GM23338 (cell line): Measurements from ENCODE around the gene ZEB2. TPM values are rescaled to one million over a fixed set of nuclear protein-coding genes. Genes with fewer than 3 reads are reported as not detected.

Experiments
- ATAC-seq: fragments of 200-7000 bp; cut with Tn5 transposase; 3 replicates; pipeline ENCODE4 v1.9.1; 2020
- DNase-seq: peaks from one replicate; pipeline ENCODE4 v3.0.0-alpha.2; 2015; ENCODE audit warnings: low spot score
- H2AFZ ChIP-seq: fragments of 200-600 bp; sonication (generic); 2 replicates; pipeline ENCODE4 v1.8.0; 2016; ENCODE audit warnings: antibody characterized with exemption, mild to moderate bottlenecking, moderate library complexity
- H3F3A ChIP-seq: fragments of 200-600 bp; sonication (generic); replicated peaks from 2 replicates; pipeline ENCODE4 v1.8.0; 2017; ENCODE audit warnings: antibody characterized with exemption, mixed run types, low read depth
- H3K27ac ChIP-seq: fragments of 200-600 bp; sonication (generic); 2 replicates; pipeline ENCODE4 v1.6.1; 2016; ENCODE audit warnings: low read depth
- H3K27me3 ChIP-seq: fragments of 200-600 bp; sonication (generic); 2 replicates; pipeline ENCODE4 v1.8.0; 2016; ENCODE audit warnings: mild to moderate bottlenecking, mixed run types, moderate library complexity; ENCODE audit not compliant: insufficient read depth
- H3K36me3 ChIP-seq: fragments of 200-600 bp; sonication (generic); 2 replicates; pipeline ENCODE4 v1.8.0; 2016; ENCODE audit warnings: mild to moderate bottlenecking; ENCODE audit not compliant: insufficient read depth
- H3K4me1 ChIP-seq: fragments of 200-600 bp; sonication (generic); 2 replicates; pipeline ENCODE4 v1.8.0; 2016; ENCODE audit warnings: mild to moderate bottlenecking, moderate library complexity; ENCODE audit not compliant: insufficient read depth
- H3K4me2 ChIP-seq: fragments of 200-600 bp; sonication (generic); 2 replicates; pipeline ENCODE4 v1.7.1; 2017; ENCODE audit warnings: mixed run types
- H3K4me3 ChIP-seq: fragments of 200-600 bp; sonication (generic); 2 replicates; pipeline ENCODE4 v1.6.1; 2016; ENCODE audit warnings: mixed run types
- H3K79me2 ChIP-seq: fragments of 200-600 bp; sonication (generic); replicated peaks from 2 replicates; pipeline ENCODE4 v1.8.0; 2017; ENCODE audit warnings: mild to moderate bottlenecking; ENCODE audit not compliant: insufficient read depth
- H3K9me2 ChIP-seq: fragments of 200-600 bp; sonication (generic); 2 replicates; pipeline ENCODE4 v1.8.0; 2017; ENCODE audit not compliant: insufficient read depth
- H4K20me1 ChIP-seq: fragments of 200-600 bp; sonication (generic); replicated peaks from 2 replicates; pipeline ENCODE4 v1.8.0; 2017; ENCODE audit warnings: mild to moderate bottlenecking; ENCODE audit not compliant: insufficient read depth
- H3K27ac Mint-ChIP-seq: 2 replicates; pipeline ENCODE4 v1.8.0; 2020; ENCODE audit warnings: inconsistent platforms, mild to moderate bottlenecking, moderate library complexity, mixed read lengths
- H3K27me3 Mint-ChIP-seq: 3 replicates; pipeline ENCODE4 v1.8.0; 2022; ENCODE audit warnings: low read depth, mild to moderate bottlenecking, moderate library complexity, mixed read lengths, inconsistent platforms; ENCODE audit not compliant: insufficient read depth, poor library complexity
- H3K36me3 Mint-ChIP-seq: 3 replicates; pipeline ENCODE4 v1.8.0; 2021; ENCODE audit warnings: low read depth, mild to moderate bottlenecking, inconsistent platforms, moderate library complexity, mixed read lengths
- H3K4me1 Mint-ChIP-seq: 3 replicates; pipeline ENCODE4 v1.8.0; 2020; ENCODE audit warnings: mild to moderate bottlenecking, inconsistent platforms, mixed read lengths
- H3K4me3 Mint-ChIP-seq: 3 replicates; pipeline ENCODE4 v1.8.0; 2021; ENCODE audit warnings: moderate library complexity, mild to moderate bottlenecking, inconsistent platforms, mixed read lengths
- H3K9me3 Mint-ChIP-seq: 3 replicates; pipeline ENCODE4 v1.8.0; 2020; ENCODE audit warnings: moderate library complexity, mild to moderate bottlenecking, inconsistent platforms, mixed read lengths
- CTCF ChIP-seq, 2 experiments: fragments of 200-600 bp in 1 of 2; sonication (generic) in 1 of 2; conservative IDR thresholded peaks; 2 replicates each; pipeline versions ENCODE4 v1.5.1 to v1.6.1; 2016 to 2017; ENCODE audit warnings: antibody characterized with exemption in 2 of 2, low read depth in 2 of 2, mild to moderate bottlenecking in 2 of 2, moderate library complexity in 1 of 2
- NANOG ChIP-seq: IDR thresholded peaks from 2 replicates; pipeline ENCODE4 v1.6.1; 2016; ENCODE audit warnings: antibody characterized with exemption, borderline replicate concordance
- STAT1 ChIP-seq: IDR thresholded peaks from one replicate; pipeline ENCODE4 v1.6.1; 2016; ENCODE audit warnings: antibody characterized with exemption; ENCODE audit not compliant: unreplicated experiment
- ZNF114 ChIP-seq: fragments of 250-450 bp; sonication (Bioruptor Pico); IDR thresholded peaks from 2 replicates; pipeline ENCODE4 v1.5.0; 2020; ENCODE audit warnings: mild to moderate bottlenecking, moderate library complexity
- ZNF462 ChIP-seq: fragments of 250-450 bp; sonication (Bioruptor Pico); IDR thresholded peaks from 2 replicates; pipeline ENCODE4 v1.5.0; 2020; ENCODE audit warnings: mild to moderate bottlenecking, moderate library complexity
- polyA plus RNA-seq: library from polyadenylated mRNA; unstranded; fragments of >200 nt; fragmentation: Nextera tagmentation; extraction: Ambion mirVana; gene quantifications from 2 replicates; pipeline ENCODE4 v1.2.1, GENCODE V29; 2016
- total RNA-seq: library from RNA; depleted of rRNA; stranded (reverse); fragments of >200 nt; shearing (Covaris generic); gene quantifications from 2 replicates; pipeline ENCODE4 v1.2.3, GENCODE V29; 2014

Gene ZEB2
- total and polyA plus RNA-seq, 2 experiments from 2014 or later = 0.45 TPM; not detected in 1

GRCh38 chr2:144452989-144453336 is 67.0 kb downstream of the ZEB2 start:
- Histone ChIP-seq H4K20me1 (no peaks in the 10 kb centered on the region), H3K4me3 (peak overlapping the region; percentile 34; the same call in 1 of the 2 replicates), H3F3A (no peaks in the 10 kb centered on the region), H3K4me1 (peaks cover 32% of the 10 kb centered on the region), H3K27me3 (peaks cover 17% of the 10 kb centered on the region), H2AFZ (no peak overlapping the region), H3K79me2 (no peaks in the 10 kb centered on the region), H3K9me2 (no peaks in the 10 kb centered on the region), H3K4me2 (peak overlapping the region; percentile 69; the same call in 1 of the 2 replicates), H3K36me3 (no peaks in the 10 kb centered on the region), H3K27ac (no peak overlapping the region)
- H3K9me3 Mint-ChIP-seq = no peaks in the 10 kb centered on the region
- H3K27me3 Mint-ChIP-seq = peaks cover 14% of the 10 kb centered on the region
- no peaks in the 10 kb centered on the region for H3K36me3 Mint-ChIP-seq
- no peak overlapping the region for H3K27ac Mint-ChIP-seq
- no peak for DNase-seq
- peaks cover 67% of the 10 kb centered on the region for H3K4me1 Mint-ChIP-seq
- H3K4me3 Mint-ChIP-seq = peak overlapping the region; percentile 45; the same call in 1 of the 3 replicates
- ATAC-seq = no peak
- no peak for TF ChIP-seq NANOG

- H4K20me1 ChIP-seq = no peaks in the 10 kb centered on the region
- TF ChIP-seq STAT1 (no peak), ZNF114 (no peak), CTCF (conservative IDR thresholded peaks at IDR 0.05; ENCODE audit: low read depth in 2 of 2) (peak in 1 of 2 experiments; percentile 35; a peak in 2 of 4 replicates)
- peak overlapping the region; percentile 18; the same call in 1 of the 2 replicates for H2AFZ ChIP-seq
- peaks cover 32% of the 10 kb centered on the region for H3K4me1 ChIP-seq
- H3K79me2 ChIP-seq = no peaks in the 10 kb centered on the region
- H3K27me3 Mint-ChIP-seq = peaks cover 14% of the 10 kb centered on the region
- ATAC-seq (peak; percentile 60), DNase-seq (peak; percentile 79)
- H3K9me2 ChIP-seq = no peaks in the 10 kb centered on the region
- no peak overlapping the region for H3K27ac Mint-ChIP-seq
- peaks cover 68% of the 10 kb centered on the region for H3K4me1 Mint-ChIP-seq
- H3K36me3 Mint-ChIP-seq = peaks cover 1% of the 10 kb centered on the region
- no peak overlapping the region for H3K27ac ChIP-seq
- peak overlapping the region; percentile 69 for H3K4me2 ChIP-seq
- H3F3A ChIP-seq = no peaks in the 10 kb centered on the region
- peaks cover 20% of the 10 kb centered on the region for H3K27me3 ChIP-seq
- peak overlapping the region; percentile 45; the same call in 2 of the 3 replicates for H3K4me3 Mint-ChIP-seq
- no peaks in the 10 kb centered on the region for H3K36me3 ChIP-seq
- 0 out of 3 replicates have a peak, but pooled peaks cover under 1% of the 10 kb centered on the region for H3K9me3 Mint-ChIP-seq
- H3K4me3 ChIP-seq = peak overlapping the region; percentile 34; the same call in 1 of the 2 replicates
These were observed 67.5 kb downstream of the ZEB2 start for GRCh38 chr2:144452169-144452988.

- Mint-ChIP-seq H3K9me3 (peaks cover 4% of the 10 kb centered on the region; the same call in 1 of the 3 replicates), H3K4me3 (no peak overlapping the region), H3K27me3 (peaks cover 21% of the 10 kb centered on the region), H3K27ac (no peak overlapping the region), H3K4me1 (peaks cover 68% of the 10 kb centered on the region), H3K36me3 (peaks cover 7% of the 10 kb centered on the region)
- Histone ChIP-seq H3K4me1 (peaks cover 32% of the 10 kb centered on the region), H3K9me2 (no peaks in the 10 kb centered on the region), H3K27ac (no peak overlapping the region), H3K4me3 (no peak overlapping the region), H4K20me1 (no peaks in the 10 kb centered on the region), H3K36me3 (no peaks in the 10 kb centered on the region), H3F3A (no peaks in the 10 kb centered on the region), H3K27me3 (peaks cover 28% of the 10 kb centered on the region), H3K79me2 (no peaks in the 10 kb centered on the region), H2AFZ (no peak overlapping the region), H3K4me2 (no peak overlapping the region)
- DNase-seq (no peak), ATAC-seq (no peak)
- no peak for TF ChIP-seq ZNF462 (CRISPR knock-in tag)
- TF ChIP-seq STAT1 = no peak
These were observed 68.5 kb downstream of the ZEB2 start for GRCh38 chr2:144451443-144451842.
